ENCODE data around the gene GRAMD2B.
"Not testable (repeated sequence)": the region's sequence is repeated elsewhere in the genome, so short reads cannot be mapped to it uniquely, and the experiment has no call there.

GRAMD2B gene

GRCh38 chr5:126422994-126423788 lies at the start of gene GRAMD2B:
GRAMD2B (plus strand) TSS chr5:126423409; CDS start chr5:126423607, 198 bp downstream.
- H3K4me3 ChIP-seq (ENCODE audit: control insufficient read depth, low read depth, low read length) = peak within 1 kb of the TSS; percentile 72
- TF ChIP-seq CTCF (IDR thresholded peaks at IDR 0.05; ENCODE audit: control insufficient read depth, insufficient read depth, low read depth, low read length, missing control alignments) = no peak
- peak; percentile 71 for DNase-seq (ENCODE audit: low read depth)

GRCh38 chr5:126374109-126374416 lies 49.1 kb upstream of the GRAMD2B start:
- H3K4me3 ChIP-seq (ENCODE audit: control insufficient read depth, low read depth, low read length) = no peak overlapping the region
- DNase-seq (ENCODE audit: low read depth) = no peak
- no peak for TF ChIP-seq CTCF (IDR thresholded peaks at IDR 0.05; ENCODE audit: control insufficient read depth, insufficient read depth, low read depth, low read length, missing control alignments)

GRCh38 chr5:126376443-126376842 lies 46.8 kb upstream of the GRAMD2B start:
- no peak for TF ChIP-seq CTCF (IDR thresholded peaks at IDR 0.05; ENCODE audit: control insufficient read depth, insufficient read depth, low read depth, low read length, missing control alignments)
- H3K4me3 ChIP-seq (ENCODE audit: control insufficient read depth, low read depth, low read length) = no peak overlapping the region
- no peak for DNase-seq (ENCODE audit: low read depth)

GRCh38 chr5:126377424-126377823 lies 45.8 kb upstream of the GRAMD2B start:
- TF ChIP-seq CTCF (IDR thresholded peaks at IDR 0.05; ENCODE audit: control insufficient read depth, insufficient read depth, low read depth, low read length, missing control alignments) = no peak
- H3K4me3 ChIP-seq (ENCODE audit: control insufficient read depth, low read depth, low read length) = no peak overlapping the region
- DNase-seq (ENCODE audit: low read depth) = no peak

GRCh38 chr5:126380316-126380715 lies 42.9 kb upstream of the GRAMD2B start:
- H3K4me3 ChIP-seq (ENCODE audit: control insufficient read depth, low read depth, low read length); DNase-seq (ENCODE audit: low read depth): not testable (repeated sequence)

GRCh38 chr5:126383246-126383645 lies 40.0 kb upstream of the GRAMD2B start:
- no peak for TF ChIP-seq CTCF (IDR thresholded peaks at IDR 0.05; ENCODE audit: control insufficient read depth, insufficient read depth, low read depth, low read length, missing control alignments)
- H3K4me3 ChIP-seq (ENCODE audit: control insufficient read depth, low read depth, low read length) = no peak overlapping the region
- DNase-seq (ENCODE audit: low read depth) = no peak

GRCh38 chr5:126383776-126384175 lies 39.4 kb upstream of the GRAMD2B start:
- TF ChIP-seq CTCF (IDR thresholded peaks at IDR 0.05; ENCODE audit: control insufficient read depth, insufficient read depth, low read depth, low read length, missing control alignments) = no peak
- DNase-seq (ENCODE audit: low read depth) = no peak
- H3K4me3 ChIP-seq (ENCODE audit: control insufficient read depth, low read depth, low read length) = no peak overlapping the region

Data from AG09309 (cell line).